ENCODE results near the gene GLRA2.

DNA sequence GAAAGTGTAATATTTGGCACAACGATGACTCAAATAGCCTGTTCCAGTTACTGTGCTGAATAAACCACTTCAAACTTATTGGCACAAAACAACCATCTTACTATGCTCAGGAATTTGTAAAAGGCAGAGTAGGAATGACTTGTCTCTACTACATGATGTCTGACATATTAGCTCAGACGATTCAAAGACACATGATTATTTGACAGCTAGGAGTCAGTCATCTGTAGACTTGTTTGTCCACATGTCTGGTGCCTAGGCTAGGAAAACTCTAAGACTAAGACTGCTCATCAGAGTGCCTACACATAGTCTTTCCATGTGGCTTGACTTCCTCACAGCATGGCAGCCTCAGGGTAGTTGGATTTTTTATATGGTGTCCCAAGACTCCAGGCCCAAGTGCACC, 189.1 kb downstream of the GLRA2 start:
- TF ChIP-seq POLR2AphosphoS5 (IDR thresholded peaks at IDR 0.05) (no peak), EP300 (IDR thresholded peaks at IDR 0.05) (no peak)

All from suprapubic skin (tissue), 4 donors.